ENCODE measurements around the gene BNC2.

BNC2 gene

GRCh38 chr9:16421532-16421931, 448.9 kb downstream of the BNC2 start:
- WGBS, 2 experiments (ENCODE audit: insufficient coverage in 2 of 2), result 52 to 88% methylated on average over 3 to 6 of the region's 7 CpGs
- Histone ChIP-seq H3K4me1 (ENCODE audit: control insufficient read depth, insufficient read depth, low read length, poor library complexity, severe bottlenecking) (peaks cover 9% of the 10 kb centered on the region), H3K27ac (ENCODE audit: low read depth, low read length, severe bottlenecking) (peak overlapping the region; percentile 52), H3K36me3 (ENCODE audit: control insufficient read depth, insufficient read depth, low read length) (no peaks in the 10 kb centered on the region), H3K4me3 (ENCODE audit: extremely low read depth, insufficient read depth, low read length, poor library complexity, severe bottlenecking) (no peak overlapping the region), H3K9me3 (ENCODE audit: control insufficient read depth, low read length) (no peaks in the 10 kb centered on the region)

GRCh38 chr9:16419124-16419523, 451.3 kb downstream of the BNC2 start:
- Histone ChIP-seq H3K4me1 (ENCODE audit: control insufficient read depth, insufficient read depth, low read length, poor library complexity, severe bottlenecking) (peaks cover 12% of the 10 kb centered on the region), H3K4me3 (ENCODE audit: extremely low read depth, insufficient read depth, low read length, poor library complexity, severe bottlenecking) (no peak overlapping the region), H3K9me3 (ENCODE audit: control insufficient read depth, low read length) (no peaks in the 10 kb centered on the region), H3K27ac (ENCODE audit: low read depth, low read length, severe bottlenecking) (no peak overlapping the region), H3K36me3 (ENCODE audit: control insufficient read depth, insufficient read depth, low read length) (no peaks in the 10 kb centered on the region)
- 94 to 100% methylated on average over 8 to 10 of the region's 12 CpGs for WGBS, 2 experiments (ENCODE audit: insufficient coverage in 2 of 2)

DNA sequence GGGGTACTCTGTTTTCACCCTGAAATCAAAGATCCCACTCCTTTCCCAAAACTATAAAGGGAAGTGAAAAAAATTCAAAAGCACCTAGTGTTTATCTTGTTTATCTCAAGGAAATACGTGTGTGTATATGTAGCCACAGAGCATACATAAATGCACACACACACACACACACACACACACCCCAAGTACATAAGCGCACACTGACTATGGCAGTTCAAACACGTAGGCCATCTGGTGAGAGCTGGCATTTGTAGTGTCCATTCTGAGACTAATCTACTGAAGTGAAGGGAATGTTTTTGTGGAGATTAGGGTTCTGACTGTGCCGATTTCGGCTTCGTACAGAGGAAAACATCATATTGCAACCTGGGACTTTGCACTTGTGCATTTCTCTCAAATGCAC, 451.7 kb downstream of the BNC2 start:
- no peak overlapping the region for H3K27ac ChIP-seq (ENCODE audit: low read depth, low read length, severe bottlenecking)
- H3K4me1 ChIP-seq (ENCODE audit: control insufficient read depth, insufficient read depth, low read length, poor library complexity, severe bottlenecking), result peaks cover 13% of the 10 kb centered on the region
- WGBS, 2 experiments (ENCODE audit: insufficient coverage in 2 of 2), result 94 to 100% methylated on average over 3 to 4 of the region's 6 CpGs
- no peaks in the 10 kb centered on the region for H3K36me3 ChIP-seq (ENCODE audit: control insufficient read depth, insufficient read depth, low read length)
- H3K9me3 ChIP-seq (ENCODE audit: control insufficient read depth, low read length), result no peaks in the 10 kb centered on the region
- no peak overlapping the region for H3K4me3 ChIP-seq (ENCODE audit: extremely low read depth, insufficient read depth, low read length, poor library complexity, severe bottlenecking)

DNA sequence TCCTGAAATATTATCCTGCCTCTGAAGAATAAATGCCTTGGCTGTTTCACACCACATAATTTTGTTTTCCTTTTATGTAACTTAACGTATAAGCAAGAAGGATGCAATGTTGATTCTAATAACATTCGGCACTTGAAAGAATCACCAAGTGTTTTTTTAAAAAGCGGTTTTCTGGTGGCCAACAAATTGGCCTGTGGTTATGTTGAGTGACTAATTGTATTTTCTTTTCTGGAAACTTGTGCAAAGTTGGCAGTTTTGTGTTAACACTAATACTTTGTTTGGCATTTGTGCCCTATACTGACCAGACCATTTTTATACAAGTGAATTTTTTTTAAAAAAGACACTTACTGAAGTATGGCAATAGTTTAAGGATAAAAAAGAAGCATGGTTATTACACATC, 452.7 kb downstream of the BNC2 start:
- Histone ChIP-seq H3K9me3 (ENCODE audit: control insufficient read depth, low read length) (no peaks in the 10 kb centered on the region), H3K36me3 (ENCODE audit: control insufficient read depth, insufficient read depth, low read length) (no peaks in the 10 kb centered on the region), H3K4me1 (ENCODE audit: control insufficient read depth, insufficient read depth, low read length, poor library complexity, severe bottlenecking) (peaks cover 13% of the 10 kb centered on the region), H3K27ac (ENCODE audit: low read depth, low read length, severe bottlenecking) (peak overlapping the region; percentile 56), H3K4me3 (ENCODE audit: extremely low read depth, insufficient read depth, low read length, poor library complexity, severe bottlenecking) (no peak overlapping the region)
- 100% methylated on average over 1 to 2 of the region's 3 CpGs for WGBS, 2 experiments (ENCODE audit: insufficient coverage in 2 of 2)

DNA sequence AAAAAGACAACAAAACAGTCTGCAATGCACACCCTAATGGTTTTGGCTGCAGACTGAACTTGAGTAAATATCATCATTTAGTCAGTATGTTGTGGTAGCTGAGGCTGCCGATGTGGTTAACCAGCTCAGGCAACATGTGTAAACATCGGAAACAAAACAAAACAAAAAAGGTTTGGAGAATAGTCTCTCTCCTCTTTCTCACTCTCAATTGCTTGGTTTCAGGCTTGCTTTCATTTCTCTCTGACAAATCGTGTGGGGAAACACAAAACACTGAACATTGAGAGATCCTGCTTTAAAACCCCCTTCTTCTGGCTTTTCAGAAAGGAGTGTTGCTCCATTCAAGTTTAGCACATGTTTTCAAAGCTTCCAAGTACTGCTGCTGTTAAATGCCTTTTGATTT, 453.3 kb downstream of the BNC2 start:
- peak overlapping the region; percentile 56 for H3K27ac ChIP-seq (ENCODE audit: low read depth, low read length, severe bottlenecking)
- H3K4me1 ChIP-seq (ENCODE audit: control insufficient read depth, insufficient read depth, low read length, poor library complexity, severe bottlenecking), result peaks cover 13% of the 10 kb centered on the region
- H3K4me3 ChIP-seq (ENCODE audit: extremely low read depth, insufficient read depth, low read length, poor library complexity, severe bottlenecking), result no peak overlapping the region
- H3K36me3 ChIP-seq (ENCODE audit: control insufficient read depth, insufficient read depth, low read length), result no peaks in the 10 kb centered on the region
- H3K9me3 ChIP-seq (ENCODE audit: control insufficient read depth, low read length), result no peaks in the 10 kb centered on the region
- 50 to 89% methylated on average over 1 to 3 of the region's 3 CpGs for WGBS, 2 experiments (ENCODE audit: insufficient coverage in 2 of 2)

- Histone ChIP-seq H3K4me1 (ENCODE audit: control insufficient read depth, insufficient read depth, low read length, poor library complexity, severe bottlenecking) (peaks cover 3% of the 10 kb centered on the region), H3K27ac (ENCODE audit: low read depth, low read length, severe bottlenecking) (no peak overlapping the region), H3K9me3 (ENCODE audit: control insufficient read depth, low read length) (no peaks in the 10 kb centered on the region), H3K36me3 (ENCODE audit: control insufficient read depth, insufficient read depth, low read length) (no peaks in the 10 kb centered on the region), H3K4me3 (ENCODE audit: extremely low read depth, insufficient read depth, low read length, poor library complexity, severe bottlenecking) (no peak overlapping the region)
- WGBS, 2 experiments (ENCODE audit: insufficient coverage in 2 of 2), result 83 to 86% methylated on average over 1 to 3 of the region's 3 CpGs
These were observed 456.0 kb downstream of the BNC2 start for GRCh38 chr9:16414451-16414850.

DNA sequence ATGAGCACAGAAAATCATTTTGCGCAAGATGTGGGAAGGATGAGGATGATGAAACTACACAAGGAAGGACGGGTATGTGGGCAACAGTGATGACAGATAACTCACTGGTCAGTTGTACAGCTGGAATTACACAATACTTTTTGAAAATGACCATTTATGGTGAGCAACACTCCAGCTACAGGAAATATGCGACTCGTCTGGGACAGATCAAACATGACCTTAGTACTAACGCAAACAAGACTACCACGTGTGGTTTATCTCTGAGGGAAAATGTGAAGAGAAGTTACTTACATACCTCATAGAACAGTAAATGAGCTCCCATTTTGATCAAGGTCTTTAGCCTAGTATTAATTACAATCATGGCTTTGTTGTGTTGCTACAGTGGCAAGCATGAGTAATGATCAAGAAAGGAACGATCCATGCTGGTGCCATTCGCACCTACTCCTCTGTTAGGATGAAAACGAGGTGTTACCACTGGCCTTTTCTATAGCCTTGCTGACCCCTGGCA, 456.9 kb downstream of the BNC2 start:
- H3K27ac ChIP-seq (ENCODE audit: low read depth, low read length, severe bottlenecking), result no peak overlapping the region
- no peaks in the 10 kb centered on the region for H3K36me3 ChIP-seq (ENCODE audit: control insufficient read depth, insufficient read depth, low read length)
- H3K4me1 ChIP-seq (ENCODE audit: control insufficient read depth, insufficient read depth, low read length, poor library complexity, severe bottlenecking), result peaks cover 3% of the 10 kb centered on the region
- WGBS, 2 experiments (ENCODE audit: insufficient coverage in 2 of 2), result 77 to 95% methylated on average over 2 to 4 of the region's 9 CpGs
- H3K9me3 ChIP-seq (ENCODE audit: control insufficient read depth, low read length), result no peaks in the 10 kb centered on the region
- H3K4me3 ChIP-seq (ENCODE audit: extremely low read depth, insufficient read depth, low read length, poor library complexity, severe bottlenecking), result no peak overlapping the region

- 85% methylated on average over 2 of the region's 4 CpGs; no CpG with 5 or more reads in 1 of the 2 experiments for WGBS, 2 experiments (ENCODE audit: insufficient coverage in 2 of 2)
- peaks cover 3% of the 10 kb centered on the region for H3K4me1 ChIP-seq (ENCODE audit: control insufficient read depth, insufficient read depth, low read length, poor library complexity, severe bottlenecking)
- no peaks in the 10 kb centered on the region for H3K36me3 ChIP-seq (ENCODE audit: control insufficient read depth, insufficient read depth, low read length)
- no peaks in the 10 kb centered on the region for H3K9me3 ChIP-seq (ENCODE audit: control insufficient read depth, low read length)
- H3K4me3 ChIP-seq (ENCODE audit: extremely low read depth, insufficient read depth, low read length, poor library complexity, severe bottlenecking), result no peak overlapping the region
- no peak overlapping the region for H3K27ac ChIP-seq (ENCODE audit: low read depth, low read length, severe bottlenecking)
These were observed 457.7 kb downstream of the BNC2 start for GRCh38 chr9:16412740-16413139.

- Histone ChIP-seq H3K4me3 (ENCODE audit: extremely low read depth, insufficient read depth, low read length, poor library complexity, severe bottlenecking) (no peak overlapping the region), H3K36me3 (ENCODE audit: control insufficient read depth, insufficient read depth, low read length) (no peaks in the 10 kb centered on the region), H3K9me3 (ENCODE audit: control insufficient read depth, low read length) (no peaks in the 10 kb centered on the region), H3K4me1 (ENCODE audit: control insufficient read depth, insufficient read depth, low read length, poor library complexity, severe bottlenecking) (peaks cover 3% of the 10 kb centered on the region), H3K27ac (ENCODE audit: low read depth, low read length, severe bottlenecking) (no peak overlapping the region)
- WGBS, 2 experiments (ENCODE audit: insufficient coverage in 2 of 2), result 86 to 90% methylated on average over 1 to 3 of the region's 4 CpGs
These were observed 459.2 kb downstream of the BNC2 start for GRCh38 chr9:16411311-16411710.

GRCh38 chr9:16410601-16411280, 459.7 kb downstream of the BNC2 start:
- no peak overlapping the region for H3K4me3 ChIP-seq (ENCODE audit: extremely low read depth, insufficient read depth, low read length, poor library complexity, severe bottlenecking)
- no peaks in the 10 kb centered on the region for H3K9me3 ChIP-seq (ENCODE audit: control insufficient read depth, low read length)
- 88 to 94% methylated on average over 2 to 3 of the region's 7 CpGs for WGBS, 2 experiments (ENCODE audit: insufficient coverage in 2 of 2)
- no peak overlapping the region for H3K27ac ChIP-seq (ENCODE audit: low read depth, low read length, severe bottlenecking)
- peaks cover 3% of the 10 kb centered on the region for H3K4me1 ChIP-seq (ENCODE audit: control insufficient read depth, insufficient read depth, low read length, poor library complexity, severe bottlenecking)
- H3K36me3 ChIP-seq (ENCODE audit: control insufficient read depth, insufficient read depth, low read length), result no peaks in the 10 kb centered on the region

- no peak overlapping the region for H3K27ac ChIP-seq (ENCODE audit: low read depth, low read length, severe bottlenecking)
- 84 to 92% methylated on average over 2 of the region's 2 CpGs for WGBS, 2 experiments (ENCODE audit: insufficient coverage in 2 of 2)
These were observed 462.9 kb downstream of the BNC2 start for GRCh38 chr9:16407617-16408016.

More at GRCh38 chr9:16407617-16408016, 462.9 kb downstream of the BNC2 start:
- no peaks in the 10 kb centered on the region for H3K9me3 ChIP-seq (ENCODE audit: control insufficient read depth, low read length)
- no peak overlapping the region for H3K4me3 ChIP-seq (ENCODE audit: extremely low read depth, insufficient read depth, low read length, poor library complexity, severe bottlenecking)
- H3K4me1 ChIP-seq (ENCODE audit: control insufficient read depth, insufficient read depth, low read length, poor library complexity, severe bottlenecking), result no peaks in the 10 kb centered on the region
- H3K36me3 ChIP-seq (ENCODE audit: control insufficient read depth, insufficient read depth, low read length), result no peaks in the 10 kb centered on the region

All from mesodermal cell (in vitro differentiated cells).